Lung (tissue), 12 donors: ENCODE data around the gene TULP4. TPM values are rescaled to one million over a fixed set of nuclear protein-coding genes. Genes with fewer than 3 reads are reported as not detected.

Experiments used
- ATAC-seq: fragments of 200-7000 bp; cut with Tn5 transposase; one replicate; pipeline ENCODE4 v1.9.1; 2020; ENCODE audit warnings: moderate number of reproducible peaks; ENCODE audit not compliant: insufficient read depth, low FRiP score
- DNase-seq, 3 donors: peaks; one replicate each; pipeline ENCODE4 v3.0.0-alpha.2; 2013 to 2017
- H3K27ac ChIP-seq, 2 donors: one replicate each; pipeline ENCODE4 v1.5.1; 2013; ENCODE audit warnings: mild to moderate bottlenecking in 2 of 2, moderate library complexity in 2 of 2, control low read depth in 1 of 2, inconsistent platforms in 1 of 2, low read depth in 1 of 2, low read length in 1 of 2
- H3K27me3 ChIP-seq, 3 donors: one replicate each; pipeline ENCODE4 v1.5.1; 2013; ENCODE audit warnings: low read length in 2 of 3; ENCODE audit not compliant: control insufficient read depth in 3 of 3, insufficient read depth in 3 of 3
- H3K36me3 ChIP-seq, 4 donors: one replicate each; pipeline ENCODE4 v1.5.1; 2013; ENCODE audit warnings: low read length in 4 of 4, mild to moderate bottlenecking in 1 of 4, moderate library complexity in 1 of 4; ENCODE audit not compliant: control insufficient read depth in 4 of 4, insufficient read depth in 4 of 4
- H3K4me1 ChIP-seq, 5 donors: one replicate each; pipeline ENCODE4 v1.5.1; 2013; ENCODE audit warnings: low read length in 5 of 5, mild to moderate bottlenecking in 2 of 5, moderate library complexity in 1 of 5; ENCODE audit not compliant: control insufficient read depth in 5 of 5, insufficient read depth in 5 of 5
- H3K4me3 ChIP-seq: one replicate; pipeline ENCODE4 v1.5.1; 2013; ENCODE audit warnings: mild to moderate bottlenecking, control low read depth, moderate library complexity
- H3K9ac ChIP-seq, 2 donors: one replicate each; pipeline ENCODE4 v1.5.1; 2013; ENCODE audit warnings: low read length in 2 of 2, control low read depth in 1 of 2; ENCODE audit not compliant: insufficient read depth in 1 of 2
- H3K9me3 ChIP-seq, 4 donors: one replicate each; pipeline ENCODE4 v1.5.1; 2013; ENCODE audit warnings: low read length in 3 of 4, mild to moderate bottlenecking in 1 of 4, moderate library complexity in 1 of 4; ENCODE audit not compliant: control insufficient read depth in 4 of 4, insufficient read depth in 3 of 4
- WGBS, 2 donors: extraction: QIAGEN DNeasy Blood & Tissue Kit; methylation state at CpG; one replicate each; pipeline ENCODE4 v1.1.7; 2013; 5-methylcytosine and 5-hydroxymethylcytosine counted together
- polyA plus RNA-seq, 2 donors: library from polyadenylated mRNA; stranded (reverse); fragments of 200-250 nt; gene quantifications; one replicate each; pipeline ENCODE4 v1.2.1, GENCODE V29; 2013
- total RNA-seq, 2 donors: library from RNA; depleted of rRNA in 1 of 2; stranded (reverse); fragments of >200 nt in 1 of 2; gene quantifications; one replicate each; pipeline ENCODE4 v1.2.1, GENCODE V29; 2014 to 2021
- TF ChIP-seq, protein P1 (sequence below): IDR thresholded peaks from 2 replicates; pipeline ENCODE4 v1.5.1; 2012; ENCODE audit warnings: mild to moderate bottlenecking; ENCODE audit errors: control extremely low read depth, extremely low read depth
- donor health status: control.
- donor health status: control.
- donor health status: Bipolar disorder and iron deficiency.
- donor health status: healthy.
- donor health status: DM: yes; HTN: yes; CAD: no.

The TULP4 gene
- total and polyA plus RNA-seq, 4 donors: 4.5 to 147 (median 39.2) TPM

DNA sequence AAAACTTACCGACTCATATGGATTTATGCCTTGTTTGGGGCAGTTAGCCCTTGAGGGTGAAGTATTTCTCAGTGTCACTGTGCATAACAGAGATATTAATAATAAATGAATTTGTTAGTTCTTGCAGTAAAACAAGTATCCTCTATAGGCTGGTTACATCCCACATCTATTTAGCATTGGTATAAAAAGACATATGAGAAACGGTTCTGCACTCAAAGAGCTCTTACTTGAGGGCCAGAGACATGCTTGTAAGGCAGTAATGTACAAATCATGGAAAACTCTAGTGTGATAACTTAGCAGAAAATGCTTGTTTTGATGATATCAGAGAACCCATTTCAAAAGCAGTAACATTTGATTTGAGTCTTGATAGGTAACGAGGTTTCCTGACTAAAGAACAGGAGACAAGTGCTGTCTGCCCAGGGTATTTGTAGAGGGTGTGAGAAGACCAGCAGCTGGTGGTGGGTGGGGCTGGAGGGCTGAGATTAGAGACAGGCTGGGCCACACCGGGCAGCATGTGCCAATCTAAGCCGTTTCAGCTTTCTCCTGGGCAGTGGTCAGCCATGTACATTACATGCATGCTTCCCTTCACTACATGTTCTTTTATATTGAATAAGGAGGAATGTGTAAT lies 46.3 kb downstream of the TULP4 start:
- TF ChIP-seq, protein P1, sequence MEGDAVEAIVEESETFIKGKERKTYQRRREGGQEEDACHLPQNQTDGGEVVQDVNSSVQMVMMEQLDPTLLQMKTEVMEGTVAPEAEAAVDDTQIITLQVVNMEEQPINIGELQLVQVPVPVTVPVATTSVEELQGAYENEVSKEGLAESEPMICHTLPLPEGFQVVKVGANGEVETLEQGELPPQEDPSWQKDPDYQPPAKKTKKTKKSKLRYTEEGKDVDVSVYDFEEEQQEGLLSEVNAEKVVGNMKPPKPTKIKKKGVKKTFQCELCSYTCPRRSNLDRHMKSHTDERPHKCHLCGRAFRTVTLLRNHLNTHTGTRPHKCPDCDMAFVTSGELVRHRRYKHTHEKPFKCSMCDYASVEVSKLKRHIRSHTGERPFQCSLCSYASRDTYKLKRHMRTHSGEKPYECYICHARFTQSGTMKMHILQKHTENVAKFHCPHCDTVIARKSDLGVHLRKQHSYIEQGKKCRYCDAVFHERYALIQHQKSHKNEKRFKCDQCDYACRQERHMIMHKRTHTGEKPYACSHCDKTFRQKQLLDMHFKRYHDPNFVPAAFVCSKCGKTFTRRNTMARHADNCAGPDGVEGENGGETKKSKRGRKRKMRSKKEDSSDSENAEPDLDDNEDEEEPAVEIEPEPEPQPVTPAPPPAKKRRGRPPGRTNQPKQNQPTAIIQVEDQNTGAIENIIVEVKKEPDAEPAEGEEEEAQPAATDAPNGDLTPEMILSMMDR: no peak

DNA sequence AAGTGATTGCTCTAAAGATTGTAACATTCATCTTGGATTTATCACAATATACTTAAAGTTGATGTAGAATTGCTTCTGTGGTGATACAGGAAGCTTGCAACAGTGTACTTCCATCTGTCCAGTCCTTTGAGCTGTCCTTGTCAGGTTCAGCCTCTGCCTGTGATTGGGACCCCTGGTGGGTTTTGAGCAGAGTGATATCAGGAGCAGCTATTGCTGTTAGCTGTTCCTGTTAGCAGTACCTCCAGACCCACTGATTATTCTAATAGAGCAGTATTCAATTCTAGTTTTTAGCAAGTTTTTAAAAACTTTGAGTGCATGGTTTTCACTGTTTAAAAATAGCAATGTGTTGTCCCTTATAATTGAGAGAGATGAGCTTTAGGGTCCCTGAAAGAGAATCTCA lies 48.8 kb downstream of the TULP4 start:
- DNase-seq: no peak
- Histone ChIP-seq H3K27ac (no peak overlapping the region), H3K9ac (no peak overlapping the region), H3K4me1 (peaks cover 0 to 7% (median 0%) of the 10 kb centered on the region in 5 donors), H3K27me3 (no peaks in the 10 kb centered on the region), H3K9me3 (no peaks in the 10 kb centered on the region), H3K36me3 (no peaks in the 10 kb centered on the region), H3K4me3 (no peak overlapping the region)
- TF ChIP-seq, protein P1: no peak
- ATAC-seq: no peak

More for the DNA sequence above, 46.3 kb downstream of the TULP4 start:
- ATAC-seq (no peak), DNase-seq (no peak)
- H3K27ac ChIP-seq: no peak overlapping the region
- H3K9me3 ChIP-seq: no peaks in the 10 kb centered on the region
- H3K9ac ChIP-seq: no peak overlapping the region
- H3K4me1 ChIP-seq: peaks cover 0 to 7% (median 0%) of the 10 kb centered on the region in 5 donors
- H3K27me3 ChIP-seq: no peaks in the 10 kb centered on the region
- WGBS, 2 donors: 65 to 66% methylated on average over 5 of the region's 5 CpGs
- no peaks in the 10 kb centered on the region for H3K36me3 ChIP-seq
- H3K4me3 ChIP-seq: no peak overlapping the region

DNA sequence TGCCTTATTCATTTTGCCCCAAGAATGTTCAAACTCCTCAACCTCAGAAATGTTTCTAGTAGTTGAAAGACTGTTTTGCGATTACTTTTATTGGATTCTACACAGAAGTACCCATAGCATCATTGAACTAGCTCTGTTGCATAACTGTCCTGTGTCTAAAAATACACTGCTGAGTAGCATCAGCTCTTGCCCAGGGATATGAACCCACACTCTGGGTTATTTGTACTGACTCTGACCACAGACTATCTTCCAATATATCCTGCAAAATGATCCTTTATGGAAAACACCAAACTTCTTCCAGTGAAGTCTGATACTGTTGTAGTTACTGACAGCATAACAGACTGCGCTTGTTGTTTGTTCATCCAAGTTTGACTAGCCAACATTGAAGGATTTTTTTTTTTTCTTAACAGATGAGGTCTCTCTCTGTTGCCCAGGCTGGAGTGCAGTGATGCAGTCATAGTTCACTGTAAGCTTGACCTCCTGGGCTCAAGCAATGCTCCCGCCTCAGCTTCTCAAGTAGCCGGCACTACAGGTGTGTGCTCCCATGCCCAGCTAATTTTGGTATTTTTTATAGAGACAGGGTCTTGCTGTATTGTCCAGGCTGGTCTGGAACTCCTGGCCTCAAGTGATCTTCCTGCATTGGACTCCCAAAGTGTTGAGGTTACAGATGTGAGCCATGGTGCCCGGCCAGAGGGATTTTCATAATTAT lies 49.9 kb downstream of the TULP4 start:
- H3K27ac ChIP-seq: no peak overlapping the region
- DNase-seq (no peak), ATAC-seq (no peak)
- 88 to 94% methylated on average over 5 of the region's 5 CpGs for WGBS, 2 donors
- TF ChIP-seq, protein P1: no peak
- peaks cover 0 to 7% (median 0%) of the 10 kb centered on the region in 5 donors for H3K4me1 ChIP-seq
- H3K9me3 ChIP-seq: no peaks in the 10 kb centered on the region
- H3K36me3 ChIP-seq: no peaks in the 10 kb centered on the region
- no peak overlapping the region for H3K9ac ChIP-seq
- H3K4me3 ChIP-seq: no peak overlapping the region
- no peaks in the 10 kb centered on the region for H3K27me3 ChIP-seq
